ENCODE results near the gene NHSL2. TPM values are rescaled to one million over a fixed set of nuclear protein-coding genes. Genes with fewer than 3 reads are reported as not detected.

The NHSL2 gene
- total RNA-seq, 4 donors from 2014 or later: 1.9 to 8.8 (median 2.4) TPM

DNA sequence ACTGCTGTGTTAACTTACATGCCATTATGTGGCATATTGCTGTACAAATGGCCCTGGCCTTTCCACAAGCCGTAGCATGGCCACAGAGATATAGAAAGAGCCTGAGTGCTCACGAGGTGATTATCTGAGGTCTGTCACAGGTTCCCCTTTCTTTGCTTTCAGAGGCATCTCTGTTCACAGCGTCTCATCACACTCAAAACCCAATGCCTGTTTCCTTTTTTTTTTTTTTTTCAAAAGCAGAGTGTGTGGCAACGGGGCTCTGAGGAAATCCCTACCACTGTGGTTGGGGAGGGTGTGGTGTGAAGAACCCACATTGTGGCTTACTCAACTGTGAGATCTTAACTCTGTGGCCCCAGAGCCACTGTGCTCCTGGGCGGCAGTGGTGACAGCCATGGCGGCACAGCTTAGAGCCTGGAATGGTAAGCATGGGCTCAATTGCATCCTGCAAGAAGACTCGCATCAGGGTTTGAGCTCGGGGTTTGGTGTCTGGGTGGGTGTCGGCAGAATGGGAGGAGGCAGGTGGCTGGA lies 190.2 kb downstream of the NHSL2 start:
- intact Hi-C loops (cut with DNase I; ENCODE audit: low total_unique reads): no loop called here
- TF ChIP-seq, protein P1, sequence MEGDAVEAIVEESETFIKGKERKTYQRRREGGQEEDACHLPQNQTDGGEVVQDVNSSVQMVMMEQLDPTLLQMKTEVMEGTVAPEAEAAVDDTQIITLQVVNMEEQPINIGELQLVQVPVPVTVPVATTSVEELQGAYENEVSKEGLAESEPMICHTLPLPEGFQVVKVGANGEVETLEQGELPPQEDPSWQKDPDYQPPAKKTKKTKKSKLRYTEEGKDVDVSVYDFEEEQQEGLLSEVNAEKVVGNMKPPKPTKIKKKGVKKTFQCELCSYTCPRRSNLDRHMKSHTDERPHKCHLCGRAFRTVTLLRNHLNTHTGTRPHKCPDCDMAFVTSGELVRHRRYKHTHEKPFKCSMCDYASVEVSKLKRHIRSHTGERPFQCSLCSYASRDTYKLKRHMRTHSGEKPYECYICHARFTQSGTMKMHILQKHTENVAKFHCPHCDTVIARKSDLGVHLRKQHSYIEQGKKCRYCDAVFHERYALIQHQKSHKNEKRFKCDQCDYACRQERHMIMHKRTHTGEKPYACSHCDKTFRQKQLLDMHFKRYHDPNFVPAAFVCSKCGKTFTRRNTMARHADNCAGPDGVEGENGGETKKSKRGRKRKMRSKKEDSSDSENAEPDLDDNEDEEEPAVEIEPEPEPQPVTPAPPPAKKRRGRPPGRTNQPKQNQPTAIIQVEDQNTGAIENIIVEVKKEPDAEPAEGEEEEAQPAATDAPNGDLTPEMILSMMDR (IDR thresholded peaks at IDR 0.05): no peak
- TF ChIP-seq POLR2A (IDR thresholded peaks at IDR 0.05): no peak
- H3K4me3 ChIP-seq (ENCODE audit: low read depth, poor library complexity, severe bottlenecking): no peak overlapping the region

DNA sequence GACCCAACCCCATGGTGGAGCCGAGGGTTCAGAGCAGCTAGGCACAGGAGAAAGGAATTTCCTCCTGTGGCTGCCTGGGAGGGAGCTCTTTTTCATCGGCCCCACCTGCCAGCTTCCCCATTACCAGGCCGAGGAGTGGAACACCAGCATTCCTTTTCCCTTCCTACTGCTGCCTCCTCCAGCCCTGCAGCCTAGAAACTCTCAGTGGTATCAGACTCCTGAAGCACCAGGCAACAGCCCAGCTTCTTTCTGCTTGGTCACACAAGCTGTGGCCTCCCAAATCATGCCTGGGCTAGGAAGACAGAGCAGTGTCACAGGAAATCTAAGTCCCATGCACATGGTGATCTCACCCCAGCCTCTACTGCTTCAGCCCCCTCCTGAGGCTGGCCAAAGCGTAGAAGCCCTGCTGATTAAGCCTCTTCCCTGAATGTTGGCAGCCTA lies 191.0 kb downstream of the NHSL2 start:
- intact Hi-C loops (cut with DNase I; ENCODE audit: low total_unique reads): no loop called here
- no peak for TF ChIP-seq POLR2A (IDR thresholded peaks at IDR 0.05)
- TF ChIP-seq, protein P1 (IDR thresholded peaks at IDR 0.05): no peak
- no peak overlapping the region for H3K4me3 ChIP-seq (ENCODE audit: low read depth, poor library complexity, severe bottlenecking)
- 23 to 67% methylated on average over 3 to 4 of the region's 4 CpGs for whole genome bisulfite sequencing, 2 donors
- DNase-seq (ENCODE audit: low spot score in 2 of 2): peak in 1 of 2 donors; percentile 81

More for the DNA sequence above, 190.2 kb downstream of the NHSL2 start:
- 78 to 79% methylated on average over 7 to 9 of the region's 9 CpGs for WGBS, 2 donors
- DNase-seq (ENCODE audit: low spot score in 2 of 2): peak in 1 of 2 donors; percentile 84

GRCh38 chrX:72102126-72102525 lies 191.5 kb downstream of the NHSL2 start:
- WGBS, 2 donors: 63 to 86% methylated on average over 2 of the region's 2 CpGs
- TF ChIP-seq, protein P1 (IDR thresholded peaks at IDR 0.05): no peak
- TF ChIP-seq POLR2A (IDR thresholded peaks at IDR 0.05): no peak
- H3K4me3 ChIP-seq (ENCODE audit: low read depth, poor library complexity, severe bottlenecking): no peak overlapping the region
- intact Hi-C loops (cut with DNase I; ENCODE audit: low total_unique reads): no loop called here
- DNase-seq (ENCODE audit: low spot score in 2 of 2): no peak

DNA sequence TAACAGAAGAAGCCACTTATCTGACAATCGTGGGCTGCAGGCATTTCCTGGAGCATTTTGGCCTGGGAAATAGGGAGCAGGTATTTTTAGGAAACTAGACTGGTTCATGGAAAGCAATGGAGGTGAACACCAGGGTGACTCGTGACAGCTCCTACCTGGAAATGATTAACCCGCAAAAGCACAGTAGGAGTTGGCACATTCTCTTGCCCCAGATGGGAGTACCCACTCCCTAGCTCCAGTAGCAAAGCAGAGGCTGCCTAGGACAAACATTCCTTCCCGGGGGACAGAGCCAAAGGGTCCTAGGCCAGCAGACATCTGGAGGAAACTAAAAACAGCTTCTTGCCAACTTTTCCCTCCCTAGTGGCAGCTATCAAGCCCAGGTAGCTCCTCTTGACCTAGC lies 192.1 kb downstream of the NHSL2 start:
- 48 to 72% methylated on average over 4 of the region's 4 CpGs for WGBS, 2 donors
- intact Hi-C loops (cut with DNase I; ENCODE audit: low total_unique reads): no loop called here
- H3K4me3 ChIP-seq (ENCODE audit: low read depth, poor library complexity, severe bottlenecking): no peak overlapping the region
- no peak for TF ChIP-seq POLR2A (IDR thresholded peaks at IDR 0.05)
- TF ChIP-seq, protein P1 (IDR thresholded peaks at IDR 0.05): no peak
- DNase-seq (ENCODE audit: low spot score in 2 of 2): peak in 1 of 2 donors; percentile 65

GRCh38 chrX:72105436-72105835 lies 194.8 kb downstream of the NHSL2 start:
- no peak overlapping the region for H3K4me3 ChIP-seq (ENCODE audit: low read depth, poor library complexity, severe bottlenecking)
- intact Hi-C loops (cut with DNase I; ENCODE audit: low total_unique reads): no loop called here
- TF ChIP-seq, protein P1 (IDR thresholded peaks at IDR 0.05): no peak
- TF ChIP-seq POLR2A (IDR thresholded peaks at IDR 0.05): no peak
- 73 to 80% methylated on average over 6 of the region's 6 CpGs for WGBS, 2 donors
- peak in 1 of 2 donors; percentile 40 for DNase-seq (ENCODE audit: low spot score in 2 of 2)

DNA sequence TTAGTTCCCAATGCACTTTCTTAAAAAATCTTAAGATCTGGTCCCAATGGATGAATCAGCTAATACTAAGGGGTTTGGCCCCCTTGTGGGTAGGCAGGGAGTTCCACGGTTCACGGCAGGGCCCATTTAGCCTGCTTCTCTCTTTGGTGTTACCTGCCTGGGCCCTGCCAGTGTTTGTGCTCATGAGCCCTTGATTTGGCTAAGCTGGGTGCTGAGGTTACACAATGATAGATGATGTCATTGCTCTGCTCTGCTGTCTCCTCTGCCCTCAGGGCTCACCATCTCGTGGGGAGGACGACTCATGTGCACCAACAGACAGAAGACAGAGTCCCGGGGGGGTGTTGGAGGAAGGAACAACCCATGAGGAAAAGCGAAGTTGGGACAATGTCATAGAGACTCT lies 196.7 kb downstream of the NHSL2 start:
- intact Hi-C loops (cut with DNase I; ENCODE audit: low total_unique reads): no loop called here
- DNase-seq (ENCODE audit: low spot score in 2 of 2): peak in 1 of 2 donors; percentile 79
- H3K4me3 ChIP-seq (ENCODE audit: low read depth, poor library complexity, severe bottlenecking): no peak overlapping the region
- no peak for TF ChIP-seq POLR2A (IDR thresholded peaks at IDR 0.05)
- TF ChIP-seq, protein P1 (IDR thresholded peaks at IDR 0.05): no peak
- WGBS, 2 donors: 46 to 58% methylated on average over 6 of the region's 6 CpGs

Data from lower leg skin (tissue), 4 donors.